Testis (tissue), 3 donors: ENCODE results near the gene FAM163B. TPM values are rescaled to one million over a fixed set of nuclear protein-coding genes. Genes with fewer than 3 reads are reported as not detected.

Source experiments
- DNase-seq: peaks from one replicate; pipeline ENCODE4 v3.0.0-alpha.2; 2019
- H3K27ac ChIP-seq, 2 donors: fragments of 200-600 bp; sonication (generic); one replicate each; pipeline ENCODE4 v1.5.1; 2019
- H3K27me3 ChIP-seq: fragments of 200-600 bp; sonication (generic); one replicate; pipeline ENCODE4 v1.5.1; 2019
- H3K36me3 ChIP-seq: fragments of 200-600 bp; sonication (generic); one replicate; pipeline ENCODE4 v1.5.1; 2017; ENCODE audit warnings: low read depth; ENCODE audit errors: missing control alignments
- H3K4me1 ChIP-seq: fragments of 200-600 bp; sonication (generic); one replicate; pipeline ENCODE4 v1.5.1; 2019
- H3K4me3 ChIP-seq, 2 donors: fragments of 200-600 bp; sonication (generic); one replicate each; pipeline ENCODE4 v1.5.1; 2017 to 2019
- H3K9me3 ChIP-seq: fragments of 200-600 bp; sonication (generic); one replicate; pipeline ENCODE4 v1.5.1; 2017
- CTCF ChIP-seq, 3 experiments: fragments of 450-650 bp in 2 of 3; fragments of 200-600 bp in 1 of 3; sonication (generic) in 1 of 3; IDR thresholded peaks; one replicate each; pipeline ENCODE4 v1.5.1; 2016 to 2019; ENCODE audit warnings: antibody characterized with exemption in 3 of 3, mild to moderate bottlenecking in 2 of 3, moderate library complexity in 1 of 3
- POLR2A ChIP-seq: fragments of 450-650 bp; IDR thresholded peaks from one replicate; pipeline ENCODE4 v1.6.1; 2017; ENCODE audit warnings: antibody characterized with exemption, mild to moderate bottlenecking, moderate library complexity
- WGBS, 2 donors: methylation state at CpG; one replicate each; pipeline ENCODE4 v1.1.5; 2018; 5-methylcytosine and 5-hydroxymethylcytosine counted together
- intact Hi-C: fragments of 100-400 bp; cut with DNase I; formaldehyde crosslinking; loops from one replicate; pipeline ENCODE4 v1.15.1; 2023; ENCODE audit warnings: low total_unique reads
- polyA plus RNA-seq: library from polyadenylated mRNA; stranded (reverse); fragments of 350-450 nt; fragmentation: Illumina TruSeq; extraction: RNeasy Lipid Tissue Mini Kit (QIAGEN cat#74804); gene quantifications from one replicate; pipeline ENCODE4 v1.2.3, GENCODE V29; 2014; ENCODE audit warnings: low read depth, low replicate concordance; ENCODE audit not compliant: insufficient read depth
- total RNA-seq, 2 donors: library from RNA; depleted of rRNA; stranded (reverse); fragments of >200 nt; gene quantifications; one replicate each; pipeline ENCODE4 v1.2.3, GENCODE V29; 2016

Gene FAM163B
- total and polyA plus RNA-seq, 3 donors from 2014 or later: 2.2 to 3.8 (median 2.8) TPM

- Histone ChIP-seq H3K4me1 (peaks cover 8% of the 10 kb centered on the region), H3K4me3 (no peak overlapping the region), H3K27me3 (no peaks in the 10 kb centered on the region), H3K27ac (no peak overlapping the region), H3K36me3 (no peaks in the 10 kb centered on the region), H3K9me3 (no peaks in the 10 kb centered on the region)
- no peak for TF ChIP-seq CTCF (IDR thresholded peaks at IDR 0.05)
- TF ChIP-seq POLR2A: no peak
- DNase-seq: no peak
- 79 to 81% methylated on average over 21 to 37 of the region's 38 CpGs for WGBS, 2 donors
- intact Hi-C loops: no loop called here
Observed at GRCh38 chr9:133654736-133655657, 45.8 kb upstream of the FAM163B start.

GRCh38 chr9:133653638-133654037 is 44.4 kb upstream of the FAM163B start:
- no peak for TF ChIP-seq POLR2A
- no peak for TF ChIP-seq CTCF (IDR thresholded peaks at IDR 0.05)
- WGBS, 2 donors: 60 to 70% methylated on average over 7 to 9 of the region's 9 CpGs

GRCh38 chr9:133650026-133650425 is 40.8 kb upstream of the FAM163B start:
- Histone ChIP-seq H3K4me1 (no peaks in the 10 kb centered on the region), H3K36me3 (no peaks in the 10 kb centered on the region), H3K9me3 (no peaks in the 10 kb centered on the region), H3K4me3 (no peak overlapping the region), H3K27ac (no peak overlapping the region), H3K27me3 (no peaks in the 10 kb centered on the region)
- DNase-seq: no peak
- TF ChIP-seq CTCF (IDR thresholded peaks at IDR 0.05) (no peak), POLR2A (no peak)
- WGBS, 2 donors: 92 to 95% methylated on average over 12 of the region's 12 CpGs
- intact Hi-C loops: no loop called here

More at GRCh38 chr9:133653638-133654037, 44.4 kb upstream of the FAM163B start:
- peaks cover 3% of the 10 kb centered on the region for H3K4me1 ChIP-seq
- no peak overlapping the region for H3K4me3 ChIP-seq
- no peaks in the 10 kb centered on the region for H3K36me3 ChIP-seq
- no peak overlapping the region for H3K27ac ChIP-seq
- no peak for DNase-seq
- intact Hi-C loops: no loop called here
- no peaks in the 10 kb centered on the region for H3K27me3 ChIP-seq
- H3K9me3 ChIP-seq: no peaks in the 10 kb centered on the region

GRCh38 chr9:133649194-133649593 is 40.0 kb upstream of the FAM163B start:
- WGBS, 2 donors: 88 to 94% methylated on average over 7 of the region's 7 CpGs
- Histone ChIP-seq H3K36me3 (no peaks in the 10 kb centered on the region), H3K4me1 (no peaks in the 10 kb centered on the region), H3K27me3 (no peaks in the 10 kb centered on the region), H3K9me3 (no peaks in the 10 kb centered on the region), H3K27ac (no peak overlapping the region), H3K4me3 (no peak overlapping the region)
- DNase-seq: no peak
- intact Hi-C loops: no loop called here
- TF ChIP-seq CTCF (IDR thresholded peaks at IDR 0.05) (no peak), POLR2A (no peak)
